GM12878 (cell line): ENCODE results near the gene SNRPD2. TPM values are rescaled to one million over a fixed set of nuclear protein-coding genes. Genes with fewer than 3 reads are reported as not detected.

Source experiments
- CHD1 ChIP-seq: IDR thresholded peaks from 2 replicates; pipeline ENCODE4 v1.6.1; 2012; ENCODE audit warnings: low read depth, low read length, improper control_type of control experiment
- CUX1 ChIP-seq: IDR thresholded peaks from 2 replicates; pipeline ENCODE4 v1.6.1; 2012; ENCODE audit warnings: improper control_type of control experiment, low read depth, low read length; ENCODE audit not compliant: insufficient replicate concordance
- SKIL ChIP-seq: fragments of 450-650 bp; IDR thresholded peaks from 2 replicates; pipeline ENCODE4 v1.6.1; 2017; ENCODE audit warnings: mild to moderate bottlenecking, low read depth, inconsistent platforms; ENCODE audit not compliant: poor library complexity, severe bottlenecking
- ZZZ3 ChIP-seq: IDR thresholded peaks from 2 replicates; pipeline ENCODE4 v1.6.1; 2011; ENCODE audit warnings: low read depth; ENCODE audit not compliant: control insufficient read depth, insufficient read length
- polyA plus RNA-seq, 11 experiments: library from polyadenylated mRNA; depleted of rRNA in 4 of 11; unstranded in 6 of 11; stranded (reverse) in 5 of 11; fragments of >200 nt; fragmentation: Nextera tagmentation in 4 of 11; fragmentation: Illumina TruSeq in 1 of 11; extraction: Ambion mirVana in 4 of 11; extraction: Trizol in 1 of 11; gene quantifications; 1 replicate in 1 of 11; 2 replicates in 10 of 11; pipeline versions ENCODE4 v1.2.1 to v1.2.3, GENCODE V29; 2011 to 2016; ENCODE audit warnings: inconsistent platforms in 2 of 11, missing spikeins in 2 of 11, low read depth in 1 of 11
- total RNA-seq, 4 experiments: library from RNA; depleted of rRNA in 3 of 4; stranded (reverse); fragments of >200 nt in 3 of 4; fragmentation: Illumina TruSeq in 1 of 4; extraction: Trizol in 1 of 4; gene quantifications; 2 replicates each; pipeline versions ENCODE4 v1.2.1 to v1.2.3, GENCODE V29; 2013 to 2021

The SNRPD2 gene
- total and polyA plus RNA-seq, 10 of the 15 experiments (the other 5 are each of a cell fraction or from before 2014, with no cell fraction given), result 526 to 3,621 (median 951) TPM

- no peak for TF ChIP-seq SKIL
- no peak for TF ChIP-seq CHD1
- no peak for TF ChIP-seq ZZZ3
- no peak for TF ChIP-seq CUX1
Measured at GRCh38 chr19:45670670-45671453, 20.9 kb downstream of the SNRPD2 start (continued).
